GM18520 (cell line): ENCODE results near the gene EFNA2.

Experiments used
- ATAC-seq: cut with Tn5 transposase; IDR thresholded peaks from one replicate; pipeline ENCODE4 v1.9.1; 2021; ENCODE audit not compliant: unreplicated experiment

EFNA2 gene

GRCh38 chr19:1271528-1272422, 13.9 kb upstream of the EFNA2 start:
- ATAC-seq, result no peak

DNA sequence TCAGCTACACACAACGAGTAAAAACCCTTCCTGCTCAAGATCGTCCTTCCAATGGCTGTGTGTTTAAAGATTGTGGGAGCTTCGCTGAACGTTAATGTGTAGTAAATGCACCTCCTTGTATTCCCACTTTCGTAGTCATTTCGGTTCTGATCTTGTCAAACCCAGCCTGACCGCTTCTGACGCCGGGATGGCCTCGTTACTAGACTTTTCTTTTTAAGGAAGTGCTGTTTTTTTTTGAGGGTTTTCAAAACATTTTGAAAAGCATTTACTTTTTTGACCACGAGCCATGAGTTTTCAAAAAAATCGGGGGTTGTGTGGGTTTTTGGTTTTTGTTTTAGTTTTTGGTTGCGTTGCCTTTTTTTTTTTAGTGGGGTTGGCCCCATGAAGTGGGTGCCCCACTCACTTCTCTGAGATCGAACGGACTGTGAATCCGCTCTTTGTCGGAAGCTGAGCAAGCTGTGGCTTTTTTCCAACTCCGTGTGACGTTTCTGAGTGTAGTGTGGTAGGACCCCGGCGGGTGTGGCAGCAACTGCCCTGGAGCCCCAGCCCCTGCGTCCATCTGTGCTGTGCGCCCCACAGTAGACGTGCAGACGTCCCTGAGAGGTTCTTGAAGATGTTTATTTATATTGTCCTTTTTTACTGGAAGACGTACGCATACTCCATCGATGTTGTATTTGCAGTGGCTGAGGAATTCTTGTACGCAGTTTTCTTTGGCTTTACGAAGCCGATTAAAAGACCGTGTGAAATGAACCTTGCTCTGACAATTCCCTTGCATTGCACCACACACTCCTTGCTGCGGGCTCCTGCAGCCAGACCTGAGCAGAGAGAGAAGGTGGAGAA, 13.0 kb upstream of the EFNA2 start:
- ATAC-seq, result no peak

DNA sequence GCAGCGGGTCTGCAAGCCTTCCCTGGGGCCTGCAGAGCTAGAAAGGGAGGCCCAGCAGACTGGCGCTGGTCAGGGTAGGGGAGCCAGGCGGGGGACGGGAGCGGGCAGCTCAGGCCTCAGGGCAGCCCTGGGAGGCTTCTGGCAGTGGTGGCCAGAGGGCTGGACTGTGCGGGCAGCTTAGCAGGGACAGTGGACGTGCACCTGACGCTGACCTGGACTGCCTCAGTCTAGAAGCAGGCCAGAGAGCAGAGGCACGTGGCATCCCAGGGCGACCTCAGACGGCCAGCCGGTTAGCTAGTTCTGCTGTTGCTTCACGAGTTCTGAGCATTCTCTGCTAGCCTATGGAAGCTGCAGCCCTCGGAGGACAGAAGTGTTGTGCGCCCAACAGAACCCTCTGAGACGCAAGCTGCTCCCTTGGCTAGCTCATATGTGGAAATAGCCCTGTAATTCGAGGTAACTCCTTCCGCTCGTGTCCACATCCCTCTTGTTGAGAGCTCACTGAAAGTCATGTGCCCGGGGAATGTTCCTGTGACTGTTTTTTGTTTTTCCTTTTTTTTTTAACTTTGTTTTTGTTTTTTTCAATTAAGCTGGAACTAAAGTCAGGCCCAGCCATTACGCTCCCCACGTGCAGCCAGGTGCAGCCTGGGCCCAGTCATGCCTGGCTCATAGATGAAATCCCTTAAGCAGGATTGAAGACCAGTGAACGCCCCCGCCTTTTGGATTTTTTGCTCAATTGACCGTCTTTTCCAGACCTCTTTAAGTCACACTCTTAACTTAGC, 12.2 kb upstream of the EFNA2 start:
- ATAC-seq, result no peak

- no peak for ATAC-seq
Observed at GRCh38 chr19:1274081-1274851, 11.4 kb upstream of the EFNA2 start.

DNA sequence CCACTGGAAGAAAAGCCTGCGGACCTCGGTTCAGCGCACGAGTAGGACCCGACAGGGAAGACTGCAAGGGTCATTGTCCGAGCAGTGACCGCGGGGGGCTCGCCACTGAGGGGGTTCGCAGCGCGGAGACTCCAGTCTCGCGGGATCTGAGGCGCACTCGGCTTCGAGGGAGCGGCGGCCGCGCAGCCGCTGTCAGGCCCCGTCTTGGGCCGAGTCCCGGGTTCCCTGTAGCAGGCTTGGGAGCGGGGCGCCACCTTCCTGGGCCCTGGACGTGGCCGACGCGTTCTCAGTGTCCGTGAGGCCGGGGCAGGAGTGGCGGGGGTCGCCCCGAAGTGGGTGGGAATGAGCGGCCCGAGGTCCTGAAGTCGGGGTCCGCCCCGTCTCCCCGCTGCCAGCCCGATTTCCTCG, 10.8 kb upstream of the EFNA2 start:
- no peak for ATAC-seq

DNA sequence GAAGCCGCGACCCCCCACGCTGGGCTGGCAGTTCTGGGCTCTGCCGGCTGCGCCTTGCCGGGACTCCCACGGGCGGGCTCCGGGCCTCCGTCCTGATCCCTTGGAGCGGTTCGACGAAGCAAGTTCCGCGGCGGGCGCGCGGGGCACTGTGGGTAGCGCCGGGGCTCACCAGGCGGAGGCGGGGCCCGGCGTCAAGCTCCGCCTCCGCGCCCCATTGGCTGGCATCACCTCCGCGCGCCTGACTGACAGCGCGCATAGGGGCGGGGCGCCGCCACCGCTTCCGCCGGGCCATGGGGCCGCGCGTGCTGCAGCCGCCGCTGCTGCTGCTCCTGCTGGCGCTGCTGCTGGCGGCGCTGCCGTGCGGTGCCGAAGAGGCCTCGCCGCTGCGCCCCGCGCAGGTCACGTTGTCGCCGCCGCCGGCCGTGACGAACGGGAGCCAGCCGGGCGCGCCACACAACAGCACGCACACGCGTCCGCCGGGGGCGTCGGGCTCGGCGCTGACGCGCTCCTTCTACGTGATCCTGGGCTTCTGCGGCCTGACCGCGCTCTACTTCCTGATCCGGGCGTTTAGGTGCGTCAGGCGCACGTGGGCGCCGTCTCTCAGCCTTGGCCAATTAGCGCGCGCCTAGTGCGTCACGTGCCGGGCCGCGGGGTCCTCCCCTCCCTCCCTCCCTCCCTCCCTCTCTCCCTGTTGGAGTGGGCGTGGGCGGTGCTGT, 10.3 kb upstream of the EFNA2 start, which contains the start of gene FAM174C:
TSS of gene FAM174C (plus strand) at position 271 of the 716 bp plus-strand sequence. CDS start at position 291, 20 bp downstream.
- ATAC-seq, result peak; percentile 80

GRCh38 chr19:1275976-1276627, 9.6 kb upstream of the EFNA2 start:
- no peak for ATAC-seq

GRCh38 chr19:1276628-1277022, 9.0 kb upstream of the EFNA2 start:
- ATAC-seq, result no peak

DNA sequence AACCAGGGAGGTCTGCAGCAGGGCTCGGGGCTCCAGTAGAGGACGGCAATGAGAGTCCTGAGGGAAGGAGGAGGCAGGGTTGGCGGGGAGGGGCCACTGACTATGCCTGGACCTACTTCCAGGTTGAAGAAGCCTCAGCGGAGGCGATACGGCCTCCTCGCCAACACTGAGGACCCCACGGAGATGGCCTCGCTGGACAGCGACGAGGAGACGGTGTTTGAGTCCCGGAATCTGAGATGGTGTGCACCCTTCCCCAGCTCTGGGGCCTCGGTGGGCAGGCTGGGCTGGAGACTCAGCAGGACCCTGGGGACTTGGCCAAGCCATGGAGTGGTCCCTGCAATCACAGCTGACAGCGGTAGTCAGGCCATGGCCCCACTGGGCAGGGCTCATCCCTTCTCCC, 8.6 kb upstream of the EFNA2 start:
- ATAC-seq, result no peak

DNA sequence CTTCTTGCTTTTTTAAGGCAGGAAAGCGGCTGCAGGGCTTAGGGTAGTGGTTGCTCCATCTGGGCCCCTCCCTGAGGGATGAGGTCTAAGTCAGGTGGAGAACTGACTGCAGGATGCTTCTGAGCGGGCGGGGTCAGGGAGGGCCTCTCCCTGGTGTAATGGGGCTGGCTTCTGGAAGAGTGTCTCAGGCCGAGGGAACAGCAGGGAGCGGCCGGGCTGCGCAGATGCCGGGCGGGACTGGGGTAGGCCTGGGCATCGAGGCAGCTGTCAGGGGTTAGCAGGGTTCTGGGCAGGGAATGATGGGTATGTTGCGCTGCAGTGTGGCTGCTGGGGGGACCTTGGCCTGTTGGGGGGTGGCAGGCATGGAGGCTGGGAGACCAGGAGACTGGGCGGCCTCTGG, 7.6 kb upstream of the EFNA2 start:
- ATAC-seq, result no peak

DNA sequence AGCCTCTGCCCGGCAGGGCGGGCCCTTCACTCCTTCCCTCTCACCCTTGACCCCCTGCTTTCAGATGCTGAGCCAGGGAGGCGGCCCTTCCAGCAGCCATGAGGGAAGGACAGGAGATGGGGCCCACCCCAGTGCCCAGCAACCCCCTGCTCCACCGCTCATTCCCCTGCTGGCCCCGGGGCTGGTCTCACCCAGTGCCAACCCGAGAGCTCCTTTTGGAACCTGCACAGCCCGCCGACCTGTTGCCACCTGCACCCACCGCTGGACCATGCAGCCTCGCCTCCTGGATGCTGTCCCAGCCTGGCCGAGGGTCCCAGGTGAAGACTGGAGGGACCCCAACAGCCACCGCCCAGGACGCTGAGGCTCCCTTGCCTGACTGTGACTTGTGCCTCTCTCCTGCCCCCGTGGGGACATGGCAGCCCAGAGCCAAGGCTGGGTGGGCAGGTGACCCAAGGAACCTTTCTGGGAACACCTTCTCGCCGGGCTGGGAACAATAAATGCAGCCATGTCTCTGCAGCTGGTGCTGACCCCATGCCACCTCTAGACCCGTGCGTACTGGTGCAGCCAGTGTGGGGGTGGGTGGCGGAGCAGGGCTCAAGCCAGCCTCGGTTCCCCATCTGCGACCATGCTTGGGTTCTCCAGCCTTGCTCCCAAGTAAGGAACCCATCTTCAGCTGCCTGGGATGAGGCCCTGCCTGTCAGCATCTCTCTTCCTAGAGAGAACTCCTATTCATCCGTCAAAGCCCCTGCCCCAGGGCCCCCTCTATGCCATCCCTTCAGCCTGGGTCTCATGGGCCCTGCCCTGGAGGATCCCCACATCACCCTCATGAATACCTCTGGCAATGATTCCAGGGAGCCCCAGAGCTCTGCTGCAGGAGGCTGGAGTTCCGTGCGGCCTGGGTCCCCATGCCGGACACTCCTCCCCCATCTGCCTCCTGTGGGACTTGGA, 6.7 kb upstream of the EFNA2 start:
- ATAC-seq, result no peak

DNA sequence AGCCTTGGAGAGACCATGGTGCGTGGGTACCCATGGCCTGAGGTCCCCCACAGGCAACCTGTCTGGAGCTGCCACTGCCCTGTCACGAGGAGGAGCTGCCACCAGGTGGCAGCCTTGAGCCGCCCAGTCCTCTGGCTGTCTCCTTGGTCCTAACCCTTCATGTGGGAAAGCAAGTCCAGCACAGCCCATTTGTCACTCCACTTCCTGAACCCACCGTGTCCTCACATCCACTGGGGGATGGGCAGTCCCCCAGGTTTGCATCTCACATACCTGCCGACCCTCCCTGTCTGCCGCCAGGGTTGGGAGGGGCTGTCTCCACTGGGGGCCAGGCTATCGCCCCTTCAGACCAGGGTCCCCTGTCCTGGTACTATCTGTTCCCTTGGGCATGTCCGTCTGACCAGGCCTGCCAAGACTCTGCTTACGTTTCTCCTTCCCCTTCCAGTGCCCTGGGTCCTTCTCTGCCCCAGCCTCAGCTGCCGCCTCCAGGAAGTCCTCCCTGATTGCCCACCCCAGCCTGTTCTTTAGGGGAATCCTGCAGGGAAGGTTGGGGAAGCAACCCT, 5.8 kb upstream of the EFNA2 start:
- ATAC-seq, result no peak

GRCh38 chr19:1280636-1281568, 4.8 kb upstream of the EFNA2 start:
- no peak for ATAC-seq

GRCh38 chr19:1281569-1282287, 3.9 kb upstream of the EFNA2 start:
- ATAC-seq, result no peak

DNA sequence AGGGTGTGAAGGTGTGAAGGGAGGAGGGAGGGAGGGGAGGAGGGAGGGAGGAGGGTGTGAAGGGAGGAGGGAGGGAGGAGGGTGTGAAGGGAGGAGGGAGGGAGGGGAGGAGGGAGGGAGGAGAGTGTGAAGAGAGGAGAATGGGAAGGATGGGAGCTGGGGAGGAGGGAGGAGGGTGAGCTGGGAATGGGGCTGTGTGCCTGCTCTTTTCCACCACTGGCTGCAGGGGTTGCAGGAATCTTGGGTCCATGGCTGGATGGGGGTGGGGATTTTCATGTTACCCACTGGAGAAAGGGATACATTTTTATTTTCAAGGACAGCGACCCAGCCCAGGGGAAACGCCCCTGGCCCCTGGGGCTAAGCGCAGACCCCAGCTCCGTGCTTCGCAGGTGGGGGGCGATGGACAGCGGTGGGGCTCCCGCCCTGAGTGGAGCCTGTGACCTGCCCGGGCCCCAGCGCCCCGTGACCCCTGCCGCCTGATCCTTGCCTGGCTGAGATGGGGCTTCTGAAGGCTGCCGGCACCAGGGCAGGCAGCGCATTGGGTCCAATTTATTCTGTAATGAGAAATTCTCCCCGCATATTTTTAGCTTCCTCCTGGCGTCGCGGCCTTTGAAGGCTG, 3.0 kb upstream of the EFNA2 start:
- no peak for ATAC-seq
